K562 (cell line): ENCODE data around the gene KCNB1. TPM values are rescaled to one million over a fixed set of nuclear protein-coding genes. Genes with fewer than 3 reads are reported as not detected.
A peak's percentile ranks its signal among the peaks of the same experiment; 100 is the strongest.

Experiments used
- ATAC-seq: fragments of 200-7000 bp; cut with Tn5 transposase; 3 replicates; pipeline ENCODE4 v1.9.1; 2020; ENCODE audit warnings: moderate library complexity
- BruUV-seq: library from RNA; stranded (reverse); fragments of 400-500 nt; replicated peaks from 2 replicates; lab custom pipeline; 2021; lab: Mats Ljungman, UMichigan
- CTCF ChIA-PET: fragments of 300-600 bp; formaldehyde crosslinking; extraction: SDS; loops from one replicate; lab custom pipeline; 2021; ENCODE audit warnings: low intra/inter-chr PET ratio; lab: Yijun Ruan, JAX
- POLR2A ChIA-PET: fragments of 300-600, 350-650 bp; sonication (Branson Sonifier 250); formaldehyde crosslinking; extraction: SDS; loops from one replicate; lab custom pipeline; 2021; ENCODE audit warnings: antibody characterized with exemption, inconsistent platforms; lab: Yijun Ruan, JAX
- DNase-seq, 4 experiments: peaks; one replicate each; pipeline versions ENCODE4 v3.0.0 to v3.0.0-alpha.2; 2011 to 2018; ENCODE audit warnings: low spot score in 3 of 4, mixed read lengths in 3 of 4; ENCODE audit errors: extremely low read depth in 1 of 4
- FAIRE-seq: peaks from 2 replicates; lab custom pipeline; 2011; peaks lifted over from hg19 to GRCh38; lab: Jason Lieb, UNC
- H2AFZ ChIP-seq: 2 replicates; pipeline ENCODE4 v1.6.0; 2011; ENCODE audit warnings: low read depth, low read length, control low read depth, inconsistent platforms
- H3K27ac ChIP-seq: fragments of 200-600 bp; 3 replicates; pipeline ENCODE4 v1.8.0; 2011; ENCODE audit warnings: low read depth, mild to moderate bottlenecking, control low read depth, inconsistent platforms, low read length, moderate library complexity, mixed read lengths; ENCODE audit errors: extremely low read depth
- H3K27me3 ChIP-seq, 2 experiments: fragments of 300-600 bp in 1 of 2; 2 replicates in 1 of 2; 3 replicates in 1 of 2; pipeline versions ENCODE4 v1.6.0 to v1.8.0; 2011; ENCODE audit warnings: inconsistent platforms in 2 of 2, low read length in 2 of 2, mild to moderate bottlenecking in 1 of 2, mixed read lengths in 1 of 2, moderate library complexity in 1 of 2; ENCODE audit not compliant: control insufficient read depth in 2 of 2, insufficient read depth in 2 of 2
- H3K36me3 ChIP-seq: fragments of 300-600 bp; 3 replicates; pipeline ENCODE4 v1.8.0; 2011; ENCODE audit warnings: mild to moderate bottlenecking, low read length, inconsistent platforms; ENCODE audit not compliant: control insufficient read depth, insufficient read depth
- H3K4me1 ChIP-seq, 2 experiments: fragments of 200-600 bp in 1 of 2; replicated peaks in 1 of 2; 2 replicates in 1 of 2; 3 replicates in 1 of 2; pipeline versions ENCODE4 v1.5.1 to v1.8.0; 2011; ENCODE audit warnings: inconsistent platforms in 2 of 2, low read length in 2 of 2, mild to moderate bottlenecking in 1 of 2, mixed read lengths in 1 of 2, moderate library complexity in 1 of 2; ENCODE audit not compliant: control insufficient read depth in 2 of 2, insufficient read depth in 2 of 2
- H3K4me2 ChIP-seq: 2 replicates; pipeline ENCODE4 v1.6.1; 2011; ENCODE audit warnings: low read length, control low read depth, inconsistent platforms, mixed read lengths; ENCODE audit not compliant: insufficient read depth
- H3K4me3 ChIP-seq: fragments of 200-600 bp; sonication (generic), shearing (Covaris generic); 2 replicates; pipeline ENCODE4 v1.5.1; 2016; ENCODE audit warnings: control low read depth, inconsistent platforms
- H3K79me2 ChIP-seq: fragments of 200-600 bp; 3 replicates; pipeline ENCODE4 v1.8.0; 2011; ENCODE audit warnings: low read length, inconsistent platforms; ENCODE audit not compliant: control insufficient read depth, insufficient read depth
- H3K9ac ChIP-seq, 2 experiments: 2 replicates each; pipeline versions ENCODE4 v1.6.0 to v1.6.1; 2011; ENCODE audit warnings: low read depth in 2 of 2, low read length in 2 of 2, control low read depth in 1 of 2, inconsistent platforms in 1 of 2, mild to moderate bottlenecking in 1 of 2, mixed read lengths in 1 of 2; ENCODE audit not compliant: insufficient read depth in 1 of 2
- H3K9me1 ChIP-seq: one replicate; pipeline ENCODE4 v1.6.0; 2011; ENCODE audit warnings: inconsistent platforms, mild to moderate bottlenecking, low read length, moderate library complexity; ENCODE audit not compliant: control insufficient read depth, insufficient read depth
- H3K9me3 ChIP-seq: replicated peaks from 2 replicates; pipeline ENCODE4 v1.5.1; 2011; ENCODE audit warnings: low read depth, low read length, inconsistent platforms; ENCODE audit not compliant: control insufficient read depth, insufficient read depth
- H4K20me1 ChIP-seq: replicated peaks from 2 replicates; pipeline ENCODE4 v1.6.1; 2011; ENCODE audit warnings: low read length, inconsistent platforms, mixed read lengths; ENCODE audit not compliant: control insufficient read depth, insufficient read depth
- ADNP ChIP-seq: fragments of 200-800 bp; sonication (Bioruptor generic); IDR thresholded peaks from 2 replicates; pipeline ENCODE4 v1.6.1; 2016; ENCODE audit warnings: missing genetic modification characterization, missing compliant biosample characterization
- ASH1L ChIP-seq: fragments of 450-650 bp; IDR thresholded peaks from 2 replicates; pipeline ENCODE4 v1.6.1; 2018; ENCODE audit warnings: borderline replicate concordance, mild to moderate bottlenecking, low read depth; ENCODE audit not compliant: partially characterized antibody
- BCOR ChIP-seq: fragments of 450-650 bp; IDR thresholded peaks from 2 replicates; pipeline ENCODE4 v1.6.1; 2016
- CBX1 ChIP-seq: sonication (generic); IDR thresholded peaks from 2 replicates; pipeline ENCODE4 v1.6.1; 2016; ENCODE audit warnings: antibody characterized with exemption, low read depth, mild to moderate bottlenecking
- CHD4 ChIP-seq: fragments of 200-600 bp; sonication (generic); IDR thresholded peaks from 3 replicates; pipeline ENCODE4 v1.6.1; 2012; ENCODE audit warnings: low read depth, mild to moderate bottlenecking, mixed read lengths, low read length, inconsistent platforms; ENCODE audit not compliant: insufficient read depth, insufficient replicate concordance, poor library complexity, severe bottlenecking
- HDAC2 ChIP-seq: fragments of 450-650 bp; IDR thresholded peaks from 2 replicates; pipeline ENCODE4 v1.6.1; 2016; ENCODE audit warnings: mild to moderate bottlenecking
- KDM1A ChIP-seq, 2 experiments: fragments of 450-650 bp; IDR thresholded peaks; 2 replicates each; pipeline ENCODE4 v1.6.1; 2016; ENCODE audit warnings: mild to moderate bottlenecking in 2 of 2
- MEF2D ChIP-seq: conservative IDR thresholded peaks from 2 replicates; pipeline ENCODE4 v1.6.1; 2016; ENCODE audit warnings: low read depth, missing genetic modification characterization, missing compliant biosample characterization
- MNT ChIP-seq, 2 experiments: fragments of 450-650 bp; conservative IDR thresholded peaks; 2 replicates each; pipeline ENCODE4 v1.6.1; 2017; ENCODE audit warnings: mild to moderate bottlenecking in 2 of 2, moderate library complexity in 2 of 2
- POLR2H ChIP-seq: IDR thresholded peaks from 2 replicates; pipeline ENCODE4 v1.6.1; 2016; ENCODE audit warnings: missing genetic modification characterization, low read depth, mild to moderate bottlenecking, control low read depth, missing compliant biosample characterization, moderate library complexity
- RBM25 ChIP-seq: fragments of 200-400 bp; formaldehyde crosslinking; IDR thresholded peaks from 2 replicates; pipeline ENCODE4 v1.6.1; 2018; ENCODE audit warnings: low read length, low read depth, moderate library complexity; ENCODE audit not compliant: severe bottlenecking
- RCOR1 ChIP-seq, 2 experiments: IDR thresholded peaks; 2 replicates each; pipeline ENCODE4 v1.6.1; 2012; ENCODE audit warnings: low read depth in 2 of 2, low read length in 2 of 2, borderline replicate concordance in 1 of 2, improper control_type of control experiment in 1 of 2
- SMARCA5 ChIP-seq: fragments of 450-650 bp; IDR thresholded peaks from 2 replicates; pipeline ENCODE4 v1.6.1; 2016
- U2AF1 ChIP-seq: fragments of 200-400 bp; formaldehyde crosslinking; optimal IDR thresholded peaks from 2 replicates; pipeline ENCODE3; 2017; ENCODE audit warnings: mild to moderate bottlenecking, low read depth, low read length, moderate library complexity
- WGBS: fragments of 100-300 bp; shearing (Covaris generic); methylation state at CpG from one replicate; pipeline ENCODE4 v1.1.6; 2016; ENCODE audit warnings: low coverage, mixed read lengths; ENCODE audit not compliant: insufficient coverage; ENCODE audit errors: missing lambda C conversion rate; 5-methylcytosine and 5-hydroxymethylcytosine counted together
- in situ Hi-C: fragments of 300-500 bp; cut with MboI; formaldehyde crosslinking; loops from 4 replicates; pipeline ENCODE4 v1.15.0; 2018; ENCODE audit warnings: inconsistent platforms, mixed read lengths
- intact Hi-C: fragments of 100-400 bp; cut with micrococcal nuclease; formaldehyde crosslinking; loops from 2 replicates; pipeline ENCODE4 v1.14.2; 2022
- polyA plus RNA-seq, 8 experiments: library from polyadenylated mRNA; depleted of rRNA in 4 of 8; stranded (reverse) in 5 of 8; unstranded in 3 of 8; fragments of >200 nt; fragmentation: Nextera tagmentation in 2 of 8; fragmentation: Illumina TruSeq in 1 of 8; extraction: Ambion mirVana in 2 of 8; extraction: Trizol in 1 of 8; gene quantifications; 2 replicates each; pipeline versions ENCODE4 v1.2.1 to v1.2.3, GENCODE V29; 2011 to 2014; ENCODE audit warnings: inconsistent platforms in 1 of 8, missing spikeins in 1 of 8
- total RNA-seq, 7 experiments: library from RNA; depleted of rRNA in 6 of 7; stranded (reverse); fragments of >200 nt in 6 of 7; fragmentation: Illumina TruSeq in 2 of 7; extraction: Trizol in 2 of 7; gene quantifications; 2 replicates each; pipeline versions ENCODE4 v1.2.1 to v1.2.3, GENCODE V29; 2011 to 2021; ENCODE audit warnings: low replicate concordance in 1 of 7
- TF ChIP-seq, protein P1 (sequence below), 2 experiments: fragments of 150-350 bp in 1 of 2; IDR thresholded peaks; 2 replicates each; pipeline ENCODE4 v1.6.1; 2012 to 2016; ENCODE audit warnings: low read depth in 2 of 2, low read length in 2 of 2, mild to moderate bottlenecking in 1 of 2, moderate library complexity in 1 of 2

KCNB1 gene
- total and polyA plus RNA-seq, 9 of the 15 experiments (the other 6 are each of a cell fraction or from before 2014, with no cell fraction given) = 0.01 to 0.06 TPM; not detected in 7

- FAIRE-seq = no peak
- intact Hi-C loops = no loop called here
- Histone ChIP-seq H3K36me3 (no peaks in the 10 kb centered on the region), H3K4me1 (no peaks in the 10 kb centered on the region), H3K9me3 (no peaks in the 10 kb centered on the region; the same call in 1 of the 2 replicates), H3K9ac (no peak overlapping the region), H3K4me3 (no peak overlapping the region), H3K27me3 (peaks cover 6 to 15% of the 10 kb centered on the region in 2 experiments; a peak in 4 of 5 replicates), H4K20me1 (peaks cover 4% of the 10 kb centered on the region), H3K4me2 (no peak overlapping the region), H3K27ac (no peak overlapping the region), H3K9me1 (no peaks in the 10 kb centered on the region), H3K79me2 (no peaks in the 10 kb centered on the region), H2AFZ (no peak overlapping the region)
- 6% methylated on average over 13 of the region's 13 CpGs for WGBS
- DNase-seq = no peak
- in situ Hi-C loops = no loop called here
- TF ChIP-seq MEF2D (no peak), SMARCA5 (peak; percentile 90; the same call in 1 of the 2 replicates), KDM1A (IDR thresholded peaks at IDR 0.05) (peak; percentile 30 to 59; a peak in 3 of 4 replicates), BCOR (peak; percentile 93), POLR2H (no peak), ASH1L (no peak), RCOR1 (IDR thresholded peaks at IDR 0.05; ENCODE audit: borderline replicate concordance in 1 of 2, low read depth in 2 of 2, low read length in 2 of 2) (peak in 1 of 2 experiments; percentile 61; a peak in 1 of 4 replicates), MNT (conservative IDR thresholded peaks at IDR 0.05) (no peak), U2AF1 (no peak), CBX1 (0 out of 2 replicates have a peak, but pooled peaks have one; percentile 73), ADNP (tag) (peak; percentile 77), CHD4 (peak; percentile 89), HDAC2 (peak; percentile 74; the same call in 1 of the 2 replicates), RBM25 (peak; percentile 85)
- TF ChIP-seq, protein P1, sequence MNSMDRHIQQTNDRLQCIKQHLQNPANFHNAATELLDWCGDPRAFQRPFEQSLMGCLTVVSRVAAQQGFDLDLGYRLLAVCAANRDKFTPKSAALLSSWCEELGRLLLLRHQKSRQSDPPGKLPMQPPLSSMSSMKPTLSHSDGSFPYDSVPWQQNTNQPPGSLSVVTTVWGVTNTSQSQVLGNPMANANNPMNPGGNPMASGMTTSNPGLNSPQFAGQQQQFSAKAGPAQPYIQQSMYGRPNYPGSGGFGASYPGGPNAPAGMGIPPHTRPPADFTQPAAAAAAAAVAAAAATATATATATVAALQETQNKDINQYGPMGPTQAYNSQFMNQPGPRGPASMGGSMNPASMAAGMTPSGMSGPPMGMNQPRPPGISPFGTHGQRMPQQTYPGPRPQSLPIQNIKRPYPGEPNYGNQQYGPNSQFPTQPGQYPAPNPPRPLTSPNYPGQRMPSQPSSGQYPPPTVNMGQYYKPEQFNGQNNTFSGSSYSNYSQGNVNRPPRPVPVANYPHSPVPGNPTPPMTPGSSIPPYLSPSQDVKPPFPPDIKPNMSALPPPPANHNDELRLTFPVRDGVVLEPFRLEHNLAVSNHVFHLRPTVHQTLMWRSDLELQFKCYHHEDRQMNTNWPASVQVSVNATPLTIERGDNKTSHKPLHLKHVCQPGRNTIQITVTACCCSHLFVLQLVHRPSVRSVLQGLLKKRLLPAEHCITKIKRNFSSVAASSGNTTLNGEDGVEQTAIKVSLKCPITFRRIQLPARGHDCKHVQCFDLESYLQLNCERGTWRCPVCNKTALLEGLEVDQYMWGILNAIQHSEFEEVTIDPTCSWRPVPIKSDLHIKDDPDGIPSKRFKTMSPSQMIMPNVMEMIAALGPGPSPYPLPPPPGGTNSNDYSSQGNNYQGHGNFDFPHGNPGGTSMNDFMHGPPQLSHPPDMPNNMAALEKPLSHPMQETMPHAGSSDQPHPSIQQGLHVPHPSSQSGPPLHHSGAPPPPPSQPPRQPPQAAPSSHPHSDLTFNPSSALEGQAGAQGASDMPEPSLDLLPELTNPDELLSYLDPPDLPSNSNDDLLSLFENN (IDR thresholded peaks at IDR 0.05; ENCODE audit: low read depth in 2 of 2, low read length in 2 of 2) = no peak
- POLR2A ChIA-PET = interaction anchor here (1.6 to 1.9 kb wide), 2 partner anchors 9 to 13 kb away, joined by 3 to 5 read pairs; no protein-coding TSS in a partner anchor
- ATAC-seq = no peak
- CTCF ChIA-PET = no interaction called here
- no TSS peak for BruUV-seq
Observed at GRCh38 chr20:49427751-49428518, 54.5 kb downstream of the KCNB1 start.
